Activated B cell treated with CpG ODN at 0.5 μM for 24 hours (primary cell): Measurements from ENCODE around the gene DIP2C. TPM values are rescaled to one million over a fixed set of nuclear protein-coding genes. Genes with fewer than 3 reads are reported as not detected.

Experiments used
- ATAC-seq: fragments of 200-7000 bp; cut with Tn5 transposase; one replicate; pipeline ENCODE4 v1.10.0; 2021; ENCODE audit warnings: low read depth, mild to moderate bottlenecking, moderate library complexity
- CTCF ChIA-PET: fragments of 350-600 bp; sonication (Branson Sonifier 250); formaldehyde crosslinking; loops from one replicate; lab custom pipeline; 2021; ENCODE audit warnings: antibody characterized with exemption; lab: Charles Lee
- POLR2A ChIA-PET: fragments of 350-600 bp; sonication (Branson Sonifier 250); formaldehyde crosslinking; loops from one replicate; lab custom pipeline; 2021; ENCODE audit warnings: antibody characterized with exemption; lab: Charles Lee
- DNase-seq: peaks from one replicate; pipeline ENCODE4 v3.0.0; 2022
- H3K27ac Mint-ChIP-seq: one replicate; pipeline ENCODE4 v1.8.0; 2020; ENCODE audit warnings: mixed read lengths
- H3K27me3 Mint-ChIP-seq: one replicate; pipeline ENCODE4 v1.8.0; 2021; ENCODE audit warnings: mixed read lengths
- H3K36me3 Mint-ChIP-seq: one replicate; pipeline ENCODE4 v1.8.0; 2021; ENCODE audit warnings: low read depth, mixed read lengths
- H3K4me1 Mint-ChIP-seq: one replicate; pipeline ENCODE4 v1.8.0; 2021; ENCODE audit warnings: mixed read lengths
- H3K4me3 Mint-ChIP-seq: one replicate; pipeline ENCODE4 v1.8.0; 2020; ENCODE audit warnings: mild to moderate bottlenecking, mixed read lengths
- H3K9me3 Mint-ChIP-seq: one replicate; pipeline ENCODE4 v1.8.0; 2020; ENCODE audit warnings: mixed read lengths
- intact Hi-C: fragments of 100-400 bp; cut with micrococcal nuclease; formaldehyde crosslinking; loops from one replicate; pipeline ENCODE4 v1.15.1; 2024
- total RNA-seq: library from RNA; stranded (reverse); gene quantifications from 2 replicates; pipeline ENCODE4 v1.2.3, GENCODE V29; 2022
- TF ChIP-seq, protein P1 (sequence below): fragments of 200-600 bp; IDR thresholded peaks from one replicate; pipeline ENCODE4 v1.8.0; 2022; ENCODE audit warnings: antibody characterized with exemption, mild to moderate bottlenecking

The DIP2C gene
- total RNA-seq, 1 donor from 2014 or later: 0.49 TPM

- no peak overlapping the region for H3K27ac Mint-ChIP-seq
- no peaks in the 10 kb centered on the region for H3K9me3 Mint-ChIP-seq
- no peaks in the 10 kb centered on the region for H3K36me3 Mint-ChIP-seq
- ChIA-PET CTCF (no interaction called here), POLR2A (no interaction called here)
- no peak for ATAC-seq
- TF ChIP-seq, protein P1, sequence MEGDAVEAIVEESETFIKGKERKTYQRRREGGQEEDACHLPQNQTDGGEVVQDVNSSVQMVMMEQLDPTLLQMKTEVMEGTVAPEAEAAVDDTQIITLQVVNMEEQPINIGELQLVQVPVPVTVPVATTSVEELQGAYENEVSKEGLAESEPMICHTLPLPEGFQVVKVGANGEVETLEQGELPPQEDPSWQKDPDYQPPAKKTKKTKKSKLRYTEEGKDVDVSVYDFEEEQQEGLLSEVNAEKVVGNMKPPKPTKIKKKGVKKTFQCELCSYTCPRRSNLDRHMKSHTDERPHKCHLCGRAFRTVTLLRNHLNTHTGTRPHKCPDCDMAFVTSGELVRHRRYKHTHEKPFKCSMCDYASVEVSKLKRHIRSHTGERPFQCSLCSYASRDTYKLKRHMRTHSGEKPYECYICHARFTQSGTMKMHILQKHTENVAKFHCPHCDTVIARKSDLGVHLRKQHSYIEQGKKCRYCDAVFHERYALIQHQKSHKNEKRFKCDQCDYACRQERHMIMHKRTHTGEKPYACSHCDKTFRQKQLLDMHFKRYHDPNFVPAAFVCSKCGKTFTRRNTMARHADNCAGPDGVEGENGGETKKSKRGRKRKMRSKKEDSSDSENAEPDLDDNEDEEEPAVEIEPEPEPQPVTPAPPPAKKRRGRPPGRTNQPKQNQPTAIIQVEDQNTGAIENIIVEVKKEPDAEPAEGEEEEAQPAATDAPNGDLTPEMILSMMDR: no peak
- H3K4me3 Mint-ChIP-seq: no peak overlapping the region
- H3K27me3 Mint-ChIP-seq: no peaks in the 10 kb centered on the region
- H3K4me1 Mint-ChIP-seq: peaks cover 14% of the 10 kb centered on the region
- DNase-seq: no peak
- intact Hi-C loops: no loop called here
Measured at GRCh38 chr10:341081-341740, 348.3 kb downstream of the DIP2C start.

GRCh38 chr10:340646-341045 lies 348.8 kb downstream of the DIP2C start:
- POLR2A ChIA-PET: no interaction called here
- CTCF ChIA-PET: no interaction called here
- no peaks in the 10 kb centered on the region for H3K27me3 Mint-ChIP-seq
- no peak overlapping the region for H3K4me3 Mint-ChIP-seq
- H3K9me3 Mint-ChIP-seq: no peaks in the 10 kb centered on the region
- peaks cover 14% of the 10 kb centered on the region for H3K4me1 Mint-ChIP-seq
- no peak overlapping the region for H3K27ac Mint-ChIP-seq
- no peaks in the 10 kb centered on the region for H3K36me3 Mint-ChIP-seq
- intact Hi-C loops: no loop called here
- ATAC-seq (no peak), DNase-seq (no peak)
- TF ChIP-seq, protein P1: no peak

GRCh38 chr10:339038-339391 lies 350.5 kb downstream of the DIP2C start:
- Mint-ChIP-seq H3K9me3 (no peaks in the 10 kb centered on the region), H3K4me3 (no peak overlapping the region)
- TF ChIP-seq, protein P1: no peak

DNA sequence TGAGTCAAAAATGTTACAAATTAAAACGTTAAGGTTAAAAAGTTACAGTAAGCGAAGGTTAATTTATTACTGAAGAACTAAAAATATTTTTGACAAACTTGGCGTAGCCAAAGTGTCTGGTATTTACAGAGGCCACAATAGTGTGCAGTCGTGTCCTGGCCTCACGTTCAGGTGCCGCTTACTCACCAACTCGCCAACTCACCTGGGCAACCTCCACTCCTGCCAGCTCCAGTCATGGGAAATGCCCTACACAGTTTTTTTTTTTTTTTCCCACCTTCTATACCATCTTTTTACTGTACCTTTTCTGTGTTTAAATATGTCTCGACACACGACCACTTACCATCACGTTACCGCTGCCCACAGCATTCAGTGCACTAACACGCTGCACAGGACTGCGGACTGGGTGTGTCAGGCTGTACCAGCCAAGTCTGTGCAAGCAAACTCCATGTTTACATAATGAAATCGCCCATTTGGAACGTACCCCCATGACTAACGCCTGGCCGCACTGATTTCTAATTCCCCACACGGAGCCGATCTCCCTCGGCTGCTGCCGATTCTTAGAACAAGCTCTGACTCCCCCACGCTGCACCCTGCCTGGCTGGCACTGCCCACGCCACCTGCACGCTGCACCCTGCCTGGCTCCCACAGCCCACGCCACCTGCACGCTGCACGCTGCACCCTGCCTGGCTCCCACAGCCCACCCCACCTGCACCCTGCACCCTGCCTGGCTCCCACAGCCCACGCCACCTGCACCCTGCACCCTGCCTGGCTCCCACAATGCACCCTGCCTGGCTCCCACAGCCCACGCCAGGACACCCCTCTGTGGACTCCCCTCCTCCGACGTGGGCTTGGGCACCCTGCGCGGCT lies 351.1 kb downstream of the DIP2C start:
- peak; percentile 25 for ATAC-seq
- intact Hi-C loops: no loop called here
- H3K4me1 Mint-ChIP-seq: peaks cover 20% of the 10 kb centered on the region
- no peak for DNase-seq
- no peak overlapping the region for H3K27ac Mint-ChIP-seq
- no peaks in the 10 kb centered on the region for H3K27me3 Mint-ChIP-seq
- CTCF ChIA-PET: interaction anchor here (0.6 to 1.6 kb wide), 2 partner anchors 21 to 80 kb away, joined by 3 to 5 read pairs; no protein-coding TSS in a partner anchor
- H3K4me3 Mint-ChIP-seq: no peak overlapping the region
- no peaks in the 10 kb centered on the region for H3K9me3 Mint-ChIP-seq
- POLR2A ChIA-PET: no interaction called here
- no peaks in the 10 kb centered on the region for H3K36me3 Mint-ChIP-seq
- TF ChIP-seq, protein P1: no peak

More at GRCh38 chr10:339038-339391, 350.5 kb downstream of the DIP2C start:
- Mint-ChIP-seq H3K36me3 (no peaks in the 10 kb centered on the region), H3K27ac (no peak overlapping the region), H3K4me1 (peaks cover 14% of the 10 kb centered on the region), H3K27me3 (no peaks in the 10 kb centered on the region)
- ChIA-PET POLR2A (no interaction called here), CTCF (interaction anchor here (1.6 kb wide), 1 partner anchor 21 kb away, joined by 5 read pairs; no protein-coding TSS in a partner anchor)
- DNase-seq (no peak), ATAC-seq (no peak)
- intact Hi-C loops: no loop called here

- POLR2A ChIA-PET: no interaction called here
- no peak overlapping the region for H3K27ac Mint-ChIP-seq
- H3K9me3 Mint-ChIP-seq: no peaks in the 10 kb centered on the region
- TF ChIP-seq, protein P1: no peak
- H3K4me1 Mint-ChIP-seq: peaks cover 34% of the 10 kb centered on the region
- ATAC-seq: no peak
- H3K4me3 Mint-ChIP-seq: no peak overlapping the region
- intact Hi-C loops: no loop called here
- no peaks in the 10 kb centered on the region for H3K36me3 Mint-ChIP-seq
- H3K27me3 Mint-ChIP-seq: no peaks in the 10 kb centered on the region
- DNase-seq: no peak
- CTCF ChIA-PET: no interaction called here
Measured at GRCh38 chr10:336247-336646, 353.2 kb downstream of the DIP2C start.
